GM18909 (cell line): ENCODE data around the gene PLA1A.
A peak's percentile ranks its signal among the peaks of the same experiment; 100 is the strongest.

ENCODE experiments used
- ATAC-seq: cut with Tn5 transposase; IDR thresholded peaks from one replicate; pipeline ENCODE4 v1.9.1; 2021; ENCODE audit warnings: mild to moderate bottlenecking; ENCODE audit not compliant: unreplicated experiment, poor library complexity

PLA1A gene

GRCh38 chr3:119632829-119633228 is 35.1 kb downstream of the PLA1A start:
- no peak for ATAC-seq

GRCh38 chr3:119635719-119636118 is 38.0 kb downstream of the PLA1A start:
- ATAC-seq = no peak

GRCh38 chr3:119636249-119636648 is 38.6 kb downstream of the PLA1A start:
- no peak for ATAC-seq

GRCh38 chr3:119636891-119637611 is 39.4 kb downstream of the PLA1A start:
- ATAC-seq = no peak

- ATAC-seq = peak; percentile 43
Observed at GRCh38 chr3:119637679-119638477, 40.2 kb downstream of the PLA1A start.

- ATAC-seq = no peak
Observed at GRCh38 chr3:119639494-119640350, 42.0 kb downstream of the PLA1A start.

GRCh38 chr3:119641416-119641815 is 43.7 kb downstream of the PLA1A start:
- no peak for ATAC-seq

- no peak for ATAC-seq
Observed at GRCh38 chr3:119642746-119643473, 45.2 kb downstream of the PLA1A start.

- ATAC-seq = no peak
Observed at GRCh38 chr3:119643528-119643927, 45.8 kb downstream of the PLA1A start.

- ATAC-seq = no peak
Observed at GRCh38 chr3:119644481-119644880, 46.8 kb downstream of the PLA1A start.

- no peak for ATAC-seq
Observed at GRCh38 chr3:119645813-119646212, 48.1 kb downstream of the PLA1A start.

- ATAC-seq = no peak
Observed at GRCh38 chr3:119647171-119647570, 49.5 kb downstream of the PLA1A start.

- no peak for ATAC-seq
Observed at GRCh38 chr3:119647843-119648575, 50.3 kb downstream of the PLA1A start.

- ATAC-seq = no peak
Observed at GRCh38 chr3:119649761-119650160, 52.1 kb downstream of the PLA1A start.

GRCh38 chr3:119652306-119653033 is 54.8 kb downstream of the PLA1A start:
- no peak for ATAC-seq

- no peak for ATAC-seq
Observed at GRCh38 chr3:119653876-119654275, 56.2 kb downstream of the PLA1A start.

- no peak for ATAC-seq
Observed at GRCh38 chr3:119657887-119658702, 60.4 kb downstream of the PLA1A start.

GRCh38 chr3:119658994-119659393 is 61.3 kb downstream of the PLA1A start:
- ATAC-seq = no peak
